ENCODE data around the gene UNC5A.

- TF ChIP-seq GATA2 (IDR thresholded peaks at IDR 0.05; ENCODE audit: low read depth, low read length) (no peak), GATA3 (IDR thresholded peaks at IDR 0.05; ENCODE audit: low read depth, low read length) (no peak)
Measured at GRCh38 chr5:176927562-176927961, 117.2 kb downstream of the UNC5A start.
